Measurements from ENCODE around the gene PPP3R1. TPM values are rescaled to one million over a fixed set of nuclear protein-coding genes. Genes with fewer than 3 reads are reported as not detected.

PPP3R1 gene
- total and polyA plus RNA-seq, 9 of the 15 experiments (the other 6 are each of a cell fraction or from before 2014, with no cell fraction given): 3.7 to 70.0 (median 24.8) TPM

DNA sequence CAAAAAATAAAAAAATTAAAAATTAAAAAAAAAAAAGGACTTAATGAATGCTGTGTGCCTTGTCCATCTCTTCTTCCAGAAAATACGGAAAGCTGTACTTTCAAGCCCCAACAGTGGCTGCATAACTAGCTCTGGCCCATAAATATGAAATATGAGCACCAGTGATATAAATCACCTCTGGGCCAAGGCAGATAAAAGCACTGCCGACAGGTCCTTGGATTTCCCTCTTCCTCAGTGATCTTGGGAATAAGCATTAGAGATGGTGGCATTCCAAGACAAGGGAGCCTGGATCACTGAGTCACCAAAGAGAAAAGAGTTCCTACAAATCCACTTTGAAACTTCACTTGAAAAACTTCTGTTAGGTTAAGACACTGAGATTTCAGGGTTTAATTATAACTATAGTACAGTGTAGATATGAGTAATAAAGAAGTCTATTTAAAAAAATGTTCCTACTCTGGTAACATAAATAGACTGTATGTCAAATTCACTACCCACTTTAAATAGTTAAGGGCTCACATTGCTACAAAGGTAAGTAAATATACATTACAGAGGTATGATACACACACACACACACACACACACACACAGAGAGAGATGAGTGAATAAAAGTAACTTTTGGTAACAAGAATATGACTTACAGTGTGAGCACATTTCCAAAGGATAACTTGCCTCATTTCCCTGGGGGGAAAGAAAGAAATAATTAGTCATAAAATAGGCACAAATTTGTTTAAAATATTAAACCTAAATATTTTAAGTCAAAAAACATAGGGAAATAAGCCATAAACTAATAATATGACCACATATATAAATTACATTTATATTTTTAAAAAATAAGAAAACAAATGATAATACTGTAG is 35.6 kb downstream of the PPP3R1 start (continued):
- TF ChIP-seq CXXC5 (CRISPR knock-in tag; IDR thresholded peaks at IDR 0.05): no peak
- 0 out of 4 replicates have a peak, but pooled peaks of 1 of the 2 experiments have one; percentile 8 for TF ChIP-seq KDM1A (IDR thresholded peaks at IDR 0.05)
- TF ChIP-seq, protein P1, sequence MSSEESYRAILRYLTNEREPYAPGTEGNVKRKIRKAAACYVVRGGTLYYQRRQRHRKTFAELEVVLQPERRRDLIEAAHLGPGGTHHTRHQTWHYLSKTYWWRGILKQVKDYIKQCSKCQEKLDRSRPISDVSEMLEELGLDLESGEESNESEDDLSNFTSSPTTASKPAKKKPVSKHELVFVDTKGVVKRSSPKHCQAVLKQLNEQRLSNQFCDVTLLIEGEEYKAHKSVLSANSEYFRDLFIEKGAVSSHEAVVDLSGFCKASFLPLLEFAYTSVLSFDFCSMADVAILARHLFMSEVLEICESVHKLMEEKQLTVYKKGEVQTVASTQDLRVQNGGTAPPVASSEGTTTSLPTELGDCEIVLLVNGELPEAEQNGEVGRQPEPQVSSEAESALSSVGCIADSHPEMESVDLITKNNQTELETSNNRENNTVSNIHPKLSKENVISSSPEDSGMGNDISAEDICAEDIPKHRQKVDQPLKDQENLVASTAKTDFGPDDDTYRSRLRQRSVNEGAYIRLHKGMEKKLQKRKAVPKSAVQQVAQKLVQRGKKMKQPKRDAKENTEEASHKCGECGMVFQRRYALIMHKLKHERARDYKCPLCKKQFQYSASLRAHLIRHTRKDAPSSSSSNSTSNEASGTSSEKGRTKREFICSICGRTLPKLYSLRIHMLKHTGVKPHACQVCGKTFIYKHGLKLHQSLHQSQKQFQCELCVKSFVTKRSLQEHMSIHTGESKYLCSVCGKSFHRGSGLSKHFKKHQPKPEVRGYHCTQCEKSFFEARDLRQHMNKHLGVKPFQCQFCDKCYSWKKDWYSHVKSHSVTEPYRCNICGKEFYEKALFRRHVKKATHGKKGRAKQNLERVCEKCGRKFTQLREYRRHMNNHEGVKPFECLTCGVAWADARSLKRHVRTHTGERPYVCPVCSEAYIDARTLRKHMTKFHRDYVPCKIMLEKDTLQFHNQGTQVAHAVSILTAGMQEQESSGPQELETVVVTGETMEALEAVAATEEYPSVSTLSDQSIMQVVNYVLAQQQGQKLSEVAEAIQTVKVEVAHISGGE (CRISPR knock-in tag; IDR thresholded peaks at IDR 0.05): no peak
- TF ChIP-seq, protein P2, sequence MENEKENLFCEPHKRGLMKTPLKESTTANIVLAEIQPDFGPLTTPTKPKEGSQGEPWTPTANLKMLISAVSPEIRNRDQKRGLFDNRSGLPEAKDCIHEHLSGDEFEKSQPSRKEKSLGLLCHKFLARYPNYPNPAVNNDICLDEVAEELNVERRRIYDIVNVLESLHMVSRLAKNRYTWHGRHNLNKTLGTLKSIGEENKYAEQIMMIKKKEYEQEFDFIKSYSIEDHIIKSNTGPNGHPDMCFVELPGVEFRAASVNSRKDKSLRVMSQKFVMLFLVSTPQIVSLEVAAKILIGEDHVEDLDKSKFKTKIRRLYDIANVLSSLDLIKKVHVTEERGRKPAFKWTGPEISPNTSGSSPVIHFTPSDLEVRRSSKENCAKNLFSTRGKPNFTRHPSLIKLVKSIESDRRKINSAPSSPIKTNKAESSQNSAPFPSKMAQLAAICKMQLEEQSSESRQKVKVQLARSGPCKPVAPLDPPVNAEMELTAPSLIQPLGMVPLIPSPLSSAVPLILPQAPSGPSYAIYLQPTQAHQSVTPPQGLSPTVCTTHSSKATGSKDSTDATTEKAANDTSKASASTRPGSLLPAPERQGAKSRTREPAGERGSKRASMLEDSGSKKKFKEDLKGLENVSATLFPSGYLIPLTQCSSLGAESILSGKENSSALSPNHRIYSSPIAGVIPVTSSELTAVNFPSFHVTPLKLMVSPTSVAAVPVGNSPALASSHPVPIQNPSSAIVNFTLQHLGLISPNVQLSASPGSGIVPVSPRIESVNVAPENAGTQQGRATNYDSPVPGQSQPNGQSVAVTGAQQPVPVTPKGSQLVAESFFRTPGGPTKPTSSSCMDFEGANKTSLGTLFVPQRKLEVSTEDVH (IDR thresholded peaks at IDR 0.05; ENCODE audit: low read depth, partially characterized antibody): no peak
- no peak for TF ChIP-seq HDAC1 (IDR thresholded peaks at IDR 0.05)
- TF ChIP-seq, protein P3, sequence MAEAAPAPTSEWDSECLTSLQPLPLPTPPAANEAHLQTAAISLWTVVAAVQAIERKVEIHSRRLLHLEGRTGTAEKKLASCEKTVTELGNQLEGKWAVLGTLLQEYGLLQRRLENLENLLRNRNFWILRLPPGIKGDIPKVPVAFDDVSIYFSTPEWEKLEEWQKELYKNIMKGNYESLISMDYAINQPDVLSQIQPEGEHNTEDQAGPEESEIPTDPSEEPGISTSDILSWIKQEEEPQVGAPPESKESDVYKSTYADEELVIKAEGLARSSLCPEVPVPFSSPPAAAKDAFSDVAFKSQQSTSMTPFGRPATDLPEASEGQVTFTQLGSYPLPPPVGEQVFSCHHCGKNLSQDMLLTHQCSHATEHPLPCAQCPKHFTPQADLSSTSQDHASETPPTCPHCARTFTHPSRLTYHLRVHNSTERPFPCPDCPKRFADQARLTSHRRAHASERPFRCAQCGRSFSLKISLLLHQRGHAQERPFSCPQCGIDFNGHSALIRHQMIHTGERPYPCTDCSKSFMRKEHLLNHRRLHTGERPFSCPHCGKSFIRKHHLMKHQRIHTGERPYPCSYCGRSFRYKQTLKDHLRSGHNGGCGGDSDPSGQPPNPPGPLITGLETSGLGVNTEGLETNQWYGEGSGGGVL (CRISPR knock-in tag; IDR thresholded peaks at IDR 0.05): no peak
- no peak for TF ChIP-seq CSDE1 (IDR thresholded peaks at IDR 0.05)
- TF ChIP-seq SIX5 (IDR thresholded peaks at IDR 0.05; ENCODE audit: borderline replicate concordance in 1 of 2, insufficient read depth in 1 of 2, low read depth in 1 of 2, low read length in 2 of 2): no peak
- no peak for TF ChIP-seq CBX1 (IDR thresholded peaks at IDR 0.05; ENCODE audit: low read depth)
- TF ChIP-seq MCM2 (IDR thresholded peaks at IDR 0.05; ENCODE audit: low read depth): no peak
- no peak for TF ChIP-seq FOSL1 (tag; conservative IDR thresholded peaks at IDR 0.05)
- TF ChIP-seq ARID1B (IDR thresholded peaks at IDR 0.05): peak; percentile 61
- TF ChIP-seq, protein P4, sequence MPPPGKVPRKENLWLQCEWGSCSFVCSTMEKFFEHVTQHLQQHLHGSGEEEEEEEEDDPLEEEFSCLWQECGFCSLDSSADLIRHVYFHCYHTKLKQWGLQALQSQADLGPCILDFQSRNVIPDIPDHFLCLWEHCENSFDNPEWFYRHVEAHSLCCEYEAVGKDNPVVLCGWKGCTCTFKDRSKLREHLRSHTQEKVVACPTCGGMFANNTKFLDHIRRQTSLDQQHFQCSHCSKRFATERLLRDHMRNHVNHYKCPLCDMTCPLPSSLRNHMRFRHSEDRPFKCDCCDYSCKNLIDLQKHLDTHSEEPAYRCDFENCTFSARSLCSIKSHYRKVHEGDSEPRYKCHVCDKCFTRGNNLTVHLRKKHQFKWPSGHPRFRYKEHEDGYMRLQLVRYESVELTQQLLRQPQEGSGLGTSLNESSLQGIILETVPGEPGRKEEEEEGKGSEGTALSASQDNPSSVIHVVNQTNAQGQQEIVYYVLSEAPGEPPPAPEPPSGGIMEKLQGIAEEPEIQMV (tag; conservative IDR thresholded peaks at IDR 0.05; ENCODE audit: low read depth): no peak
- no peak for TF ChIP-seq ZC3H8 (IDR thresholded peaks at IDR 0.05)
- TF ChIP-seq, protein P5, sequence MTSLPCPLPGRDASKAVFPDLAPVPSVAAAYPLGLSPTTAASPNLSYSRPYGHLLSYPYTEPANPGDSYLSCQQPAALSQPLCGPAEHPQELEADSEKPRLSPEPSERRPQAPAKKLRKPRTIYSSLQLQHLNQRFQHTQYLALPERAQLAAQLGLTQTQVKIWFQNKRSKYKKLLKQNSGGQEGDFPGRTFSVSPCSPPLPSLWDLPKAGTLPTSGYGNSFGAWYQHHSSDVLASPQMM (CRISPR knock-in tag; IDR thresholded peaks at IDR 0.05): no peak
- no peak for TF ChIP-seq TAF1 (IDR thresholded peaks at IDR 0.05; ENCODE audit: control insufficient read depth, extremely low read depth, insufficient read depth, low read length, severe bottlenecking)

All from K562 (cell line).